Glutamatergic neuron (in vitro differentiated cells): ENCODE results near the gene TBX1. TPM values are rescaled to one million over a fixed set of nuclear protein-coding genes. Genes with fewer than 3 reads are reported as not detected.

ENCODE experiments used
- DNase-seq: peaks from one replicate; pipeline ENCODE4 v3.0.0; 2022
- H3K27ac Mint-ChIP-seq: one replicate; pipeline ENCODE4 v1.8.0; 2020; ENCODE audit warnings: mild to moderate bottlenecking, mixed read lengths, inconsistent platforms; ENCODE audit not compliant: unreplicated experiment
- H3K27me3 Mint-ChIP-seq: one replicate; pipeline ENCODE4 v1.8.0; 2020; ENCODE audit warnings: mild to moderate bottlenecking, moderate library complexity, mixed read lengths, inconsistent platforms; ENCODE audit not compliant: unreplicated experiment
- H3K36me3 Mint-ChIP-seq: one replicate; pipeline ENCODE4 v1.8.0; 2020; ENCODE audit warnings: mild to moderate bottlenecking, mixed read lengths, inconsistent platforms; ENCODE audit not compliant: unreplicated experiment
- H3K4me1 Mint-ChIP-seq: one replicate; pipeline ENCODE4 v1.8.0; 2020; ENCODE audit warnings: mild to moderate bottlenecking, low read depth, mixed read lengths, inconsistent platforms; ENCODE audit not compliant: unreplicated experiment
- H3K4me3 Mint-ChIP-seq: one replicate; pipeline ENCODE4 v1.8.0; 2020; ENCODE audit warnings: mild to moderate bottlenecking, mixed read lengths, inconsistent platforms; ENCODE audit not compliant: unreplicated experiment
- H3K9me3 Mint-ChIP-seq: one replicate; pipeline ENCODE4 v1.8.0; 2020; ENCODE audit warnings: mild to moderate bottlenecking, moderate library complexity, mixed read lengths, inconsistent platforms; ENCODE audit not compliant: unreplicated experiment
- CTCF ChIP-seq: fragments of 200-600 bp; sonication (generic); IDR thresholded peaks from one replicate; pipeline ENCODE4 v1.5.0; 2021; ENCODE audit not compliant: partially characterized antibody, unreplicated experiment
- total RNA-seq: library from RNA; stranded (reverse); fragmentation: NEBNext Ultra II Directional; extraction: Animal tissue kit (Norgen Biotek cat#: 25700); gene quantifications from one replicate; pipeline ENCODE4 v1.2.1, GENCODE V29; 2021; ENCODE audit not compliant: unreplicated experiment

TBX1 gene
- total RNA-seq, 1 donor from 2014 or later = 2.4 TPM

GRCh38 chr22:19793661-19794310 is 33.2 kb downstream of the TBX1 start:
- Mint-ChIP-seq H3K27me3 (peaks cover 3% of the 10 kb centered on the region), H3K4me3 (no peak overlapping the region), H3K9me3 (peaks cover 8% of the 10 kb centered on the region), H3K4me1 (peaks cover 6% of the 10 kb centered on the region), H3K27ac (no peak overlapping the region), H3K36me3 (peaks cover 28% of the 10 kb centered on the region)
- DNase-seq = no peak
- no peak for TF ChIP-seq CTCF

DNA sequence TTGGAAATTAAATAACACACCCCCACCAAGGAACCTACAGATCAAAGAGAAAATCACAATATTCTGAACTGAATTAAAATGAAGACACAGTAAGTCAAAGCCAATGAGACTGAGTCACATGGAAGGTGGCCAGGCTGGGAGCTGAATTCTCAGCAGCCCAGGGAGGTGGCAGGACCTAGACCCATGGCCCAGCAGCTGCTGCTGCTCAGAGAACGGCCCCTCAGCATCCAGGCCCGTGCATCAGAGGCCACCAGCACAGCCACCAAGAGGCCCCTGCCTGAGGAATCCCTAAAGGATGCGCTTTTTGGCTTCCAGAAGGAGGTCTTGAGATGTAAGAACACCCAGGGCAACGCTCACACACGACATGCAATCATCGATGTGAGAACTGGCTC is 35.0 kb downstream of the TBX1 start:
- H3K27ac Mint-ChIP-seq = no peak overlapping the region
- TF ChIP-seq CTCF = no peak

GRCh38 chr22:19796160-19796559 is 35.6 kb downstream of the TBX1 start:
- Mint-ChIP-seq H3K4me1 (peaks cover 8% of the 10 kb centered on the region), H3K27ac (no peak overlapping the region), H3K27me3 (peaks cover 3% of the 10 kb centered on the region), H3K4me3 (no peak overlapping the region), H3K9me3 (peaks cover 7% of the 10 kb centered on the region), H3K36me3 (peaks cover 28% of the 10 kb centered on the region)
- no peak for DNase-seq
- no peak for TF ChIP-seq CTCF

More for the DNA sequence above, 35.0 kb downstream of the TBX1 start:
- Mint-ChIP-seq H3K36me3 (peaks cover 28% of the 10 kb centered on the region), H3K27me3 (peaks cover 3% of the 10 kb centered on the region), H3K9me3 (peaks cover 9% of the 10 kb centered on the region), H3K4me1 (peaks cover 8% of the 10 kb centered on the region), H3K4me3 (no peak overlapping the region)
- no peak for DNase-seq

DNA sequence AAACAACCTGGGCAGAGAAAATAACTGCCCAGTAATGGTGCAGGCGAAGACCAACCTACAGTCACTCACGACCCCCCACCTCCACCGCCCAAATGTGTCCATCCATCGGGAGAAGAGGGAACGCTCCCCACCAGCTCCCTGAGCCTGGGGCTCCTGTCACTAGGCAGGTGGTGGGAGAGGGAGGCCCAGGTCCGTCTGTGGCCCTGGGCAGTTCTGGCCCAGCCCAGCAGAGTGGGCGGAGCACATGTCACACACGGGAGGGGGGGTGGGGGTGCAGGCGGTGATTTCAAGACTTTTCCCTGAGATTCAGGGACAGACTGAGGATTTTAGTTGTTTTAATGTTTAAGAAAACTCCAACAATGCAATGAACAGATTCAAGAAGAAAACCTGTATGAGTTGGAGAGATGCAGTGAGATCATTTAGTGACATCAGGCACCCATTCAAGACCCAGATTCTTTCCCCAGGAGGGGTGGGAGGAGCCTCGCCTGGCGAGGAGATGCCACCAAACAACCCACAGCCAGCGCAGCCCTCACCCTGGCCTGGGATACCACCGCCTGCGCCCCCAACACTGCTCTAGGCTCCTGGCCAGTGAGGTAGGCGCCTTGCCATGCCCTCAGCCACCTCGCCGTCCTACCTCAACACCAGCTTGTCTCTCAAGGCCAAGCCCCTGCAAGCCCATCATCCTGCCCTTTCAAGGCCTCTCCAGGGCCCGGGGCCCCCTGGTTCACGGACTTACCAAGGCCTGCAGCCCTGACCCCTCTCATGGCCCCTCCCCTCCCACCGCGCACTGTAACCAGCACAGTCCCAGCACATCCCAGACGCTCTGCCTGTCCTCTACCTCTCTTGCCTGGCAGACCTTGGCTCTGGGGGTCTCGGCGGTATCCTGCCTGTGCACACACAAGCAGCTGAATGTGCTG is 36.8 kb downstream of the TBX1 start:
- peaks cover 5% of the 10 kb centered on the region for H3K27me3 Mint-ChIP-seq
- peaks cover 14% of the 10 kb centered on the region for H3K4me1 Mint-ChIP-seq
- peak overlapping the region; percentile 54 for H3K4me3 Mint-ChIP-seq
- DNase-seq = no peak
- peaks cover 7% of the 10 kb centered on the region for H3K9me3 Mint-ChIP-seq
- H3K27ac Mint-ChIP-seq = no peak overlapping the region
- TF ChIP-seq CTCF = no peak
- peaks cover 21% of the 10 kb centered on the region for H3K36me3 Mint-ChIP-seq
